Sigmoid colon (tissue), 7 donors: ENCODE results near the gene TBX4. TPM values are rescaled to one million over a fixed set of nuclear protein-coding genes. Genes with fewer than 3 reads are reported as not detected.
"Not testable (repeated sequence)": the region's sequence is repeated elsewhere in the genome, so short reads cannot be mapped to it uniquely, and the experiment has no call there.

ENCODE experiments used
- DNase-seq: peaks from one replicate; pipeline ENCODE4 v3.0.0-alpha.2; 2019
- H3K27ac ChIP-seq, 4 donors: fragments of 200-600 bp; sonication (generic); one replicate each; pipeline ENCODE4 v1.5.1; 2016 to 2019; ENCODE audit warnings: mild to moderate bottlenecking in 1 of 4
- H3K27me3 ChIP-seq, 3 donors: fragments of 200-600 bp; sonication (generic); one replicate each; pipeline ENCODE4 v1.5.1; 2019; ENCODE audit warnings: mild to moderate bottlenecking in 1 of 3
- H3K36me3 ChIP-seq, 4 donors: fragments of 200-600 bp; sonication (generic); one replicate each; pipeline ENCODE4 v1.5.1; 2016 to 2019
- H3K4me1 ChIP-seq, 4 donors: fragments of 200-600 bp; sonication (generic); one replicate each; pipeline ENCODE4 v1.5.1; 2017 to 2019
- H3K4me3 ChIP-seq, 4 donors: fragments of 200-600 bp; sonication (generic); one replicate each; pipeline ENCODE4 v1.5.1; 2017 to 2019; ENCODE audit warnings: mild to moderate bottlenecking in 2 of 4, moderate library complexity in 1 of 4
- H3K9me3 ChIP-seq, 4 donors: fragments of 200-600 bp in 3 of 4; sonication (generic) in 3 of 4; one replicate each; pipeline versions ENCODE4 v1.5.1 to v1.6.1; 2013 to 2019
- CTCF ChIP-seq, 4 experiments: fragments of 450-650 bp in 3 of 4; fragments of 200-600 bp in 1 of 4; IDR thresholded peaks; one replicate each; pipeline ENCODE4 v1.5.1; 2016 to 2019; ENCODE audit warnings: antibody characterized with exemption in 4 of 4, mild to moderate bottlenecking in 3 of 4, moderate library complexity in 2 of 4
- EP300 ChIP-seq, 4 donors: sonication (generic); formaldehyde crosslinking; IDR thresholded peaks; one replicate each; pipeline ENCODE4 v1.6.1; 2017; ENCODE audit warnings: antibody characterized with exemption in 4 of 4
- POLR2A ChIP-seq, 2 donors: fragments of 450-650 bp; IDR thresholded peaks; one replicate each; pipeline ENCODE4 v1.6.1; 2016; ENCODE audit warnings: antibody characterized with exemption in 2 of 2, mild to moderate bottlenecking in 2 of 2, moderate library complexity in 2 of 2
- POLR2AphosphoS5 ChIP-seq, 4 donors: sonication (generic); formaldehyde crosslinking; IDR thresholded peaks; one replicate each; pipeline ENCODE4 v1.6.1; 2017; ENCODE audit warnings: antibody characterized with exemption in 4 of 4
- WGBS, 2 donors: extraction: QIAGEN DNeasy Blood & Tissue Kit; methylation state at CpG; one replicate each; pipeline ENCODE4 v1.1.7; 2013; 5-methylcytosine and 5-hydroxymethylcytosine counted together
- intact Hi-C: fragments of 100-400 bp; cut with DNase I; formaldehyde crosslinking; loops from one replicate; pipeline ENCODE4 v1.15.1; 2023
- polyA plus RNA-seq, 3 donors: library from polyadenylated mRNA; stranded (reverse); fragments of 200-250 nt; gene quantifications; one replicate each; pipeline ENCODE4 v1.2.3, GENCODE V29; 2013
- total RNA-seq, 4 donors: library from RNA; depleted of rRNA; stranded (reverse); fragments of >200 nt; gene quantifications; one replicate each; pipeline ENCODE4 v1.1.0, GENCODE V29; 2016
- donor health status: healthy with polysubstance abuse.
- donor health status: Bipolar disorder and iron deficiency.
- donor health status: healthy.

TBX4 gene
- total and polyA plus RNA-seq, 7 donors = not detected

- no peak overlapping the region for H3K27ac ChIP-seq
- H3K9me3 ChIP-seq = no peaks in the 10 kb centered on the region
- WGBS, 2 donors = 82 to 91% methylated on average over 13 of the region's 13 CpGs
- H3K27me3 ChIP-seq = peaks cover 0 to 65% (median 12%) of the 10 kb centered on the region in 3 donors
- DNase-seq = no peak
- H3K4me1 ChIP-seq = no peaks in the 10 kb centered on the region
- H3K36me3 ChIP-seq = no peaks in the 10 kb centered on the region
- intact Hi-C loops = no loop called here
- TF ChIP-seq EP300 (IDR thresholded peaks at IDR 0.05) (no peak), POLR2A (IDR thresholded peaks at IDR 0.05) (no peak), CTCF (IDR thresholded peaks at IDR 0.05) (no peak), POLR2AphosphoS5 (IDR thresholded peaks at IDR 0.05) (no peak)
- no peak overlapping the region for H3K4me3 ChIP-seq
Observed at GRCh38 chr17:61444075-61444474, 8.1 kb upstream of the TBX4 start.

GRCh38 chr17:61444831-61445230 is 7.4 kb upstream of the TBX4 start:
- Histone ChIP-seq H3K4me1 (no peaks in the 10 kb centered on the region), H3K27me3 (peaks cover 0 to 72% (median 14%) of the 10 kb centered on the region in 3 donors), H3K4me3 (no peak overlapping the region), H3K9me3 (no peaks in the 10 kb centered on the region), H3K27ac (no peak overlapping the region), H3K36me3 (no peaks in the 10 kb centered on the region)
- DNase-seq = no peak
- no peak for TF ChIP-seq CTCF (IDR thresholded peaks at IDR 0.05)
- TF ChIP-seq POLR2A (IDR thresholded peaks at IDR 0.05) = no peak
- no peak for TF ChIP-seq POLR2AphosphoS5 (IDR thresholded peaks at IDR 0.05)
- no peak for TF ChIP-seq EP300 (IDR thresholded peaks at IDR 0.05)
- 50 to 60% methylated on average over 6 of the region's 6 CpGs for WGBS, 2 donors
- intact Hi-C loops = no loop called here

- Histone ChIP-seq H3K4me1 (peaks cover 0 to 14% (median 13%) of the 10 kb centered on the region in 4 donors), H3K27ac (no peak overlapping the region), H3K36me3 (no peaks in the 10 kb centered on the region), H3K9me3 (no peaks in the 10 kb centered on the region), H3K27me3 (peaks cover 19 to 94% (median 39%) of the 10 kb centered on the region in 3 donors), H3K4me3 (no peak overlapping the region)
- intact Hi-C loops = no loop called here
- TF ChIP-seq POLR2A (IDR thresholded peaks at IDR 0.05) = no peak
- no peak for TF ChIP-seq EP300 (IDR thresholded peaks at IDR 0.05)
- TF ChIP-seq CTCF (IDR thresholded peaks at IDR 0.05) = no peak
- no peak for TF ChIP-seq POLR2AphosphoS5 (IDR thresholded peaks at IDR 0.05)
- DNase-seq = no peak
Observed at GRCh38 chr17:61447358-61447757, 4.9 kb upstream of the TBX4 start.

GRCh38 chr17:61448042-61448441 is 4.2 kb upstream of the TBX4 start:
- Histone ChIP-seq H3K4me3 (no peak overlapping the region), H3K27me3 (peaks cover 25 to 98% (median 43%) of the 10 kb centered on the region in 3 donors), H3K4me1 (peaks cover 0 to 18% (median 16%) of the 10 kb centered on the region in 4 donors), H3K9me3 (no peaks in the 10 kb centered on the region), H3K36me3 (no peaks in the 10 kb centered on the region), H3K27ac (no peak overlapping the region)
- intact Hi-C loops = no loop called here
- no peak for TF ChIP-seq CTCF (IDR thresholded peaks at IDR 0.05)
- no peak for TF ChIP-seq POLR2AphosphoS5 (IDR thresholded peaks at IDR 0.05)
- no peak for TF ChIP-seq POLR2A (IDR thresholded peaks at IDR 0.05)
- no peak for TF ChIP-seq EP300 (IDR thresholded peaks at IDR 0.05)
- WGBS, 2 donors = 86 to 91% methylated on average over 2 of the region's 2 CpGs
- DNase-seq = no peak

GRCh38 chr17:61449140-61449539 is 3.1 kb upstream of the TBX4 start:
- whole genome bisulfite sequencing, 2 donors = 91 to 92% methylated on average over 4 of the region's 4 CpGs
- H3K9me3 ChIP-seq, intact Hi-C loops, H3K4me3 ChIP-seq, H3K27ac ChIP-seq, DNase-seq, H3K36me3 ChIP-seq: not testable (repeated sequence)
- Histone ChIP-seq H3K4me1 (peaks cover 0 to 18% (median 17%) of the 10 kb centered on the region in 4 donors), H3K27me3 (peaks cover 25 to 98% (median 36%) of the 10 kb centered on the region in 3 donors)
